Ascending aorta (tissue), 2 donors: ENCODE results near the gene TMEM59. TPM values are rescaled to one million over a fixed set of nuclear protein-coding genes. Genes with fewer than 3 reads are reported as not detected.

Experiments used
- DNase-seq, 2 donors: peaks; one replicate each; pipeline ENCODE4 v3.0.0-alpha.2; 2019; ENCODE audit warnings: low spot score in 2 of 2
- H3K27ac ChIP-seq, 2 donors: fragments of 200-600 bp; sonication (generic); one replicate each; pipeline ENCODE4 v1.5.1; 2016 to 2017; ENCODE audit warnings: mild to moderate bottlenecking in 1 of 2
- H3K27me3 ChIP-seq: fragments of 200-600 bp; sonication (generic); one replicate; pipeline ENCODE4 v1.5.1; 2017
- H3K36me3 ChIP-seq, 2 donors: fragments of 200-600 bp; sonication (generic); one replicate each; pipeline ENCODE4 v1.5.1; 2016
- H3K4me1 ChIP-seq, 2 donors: fragments of 200-600 bp; sonication (generic); one replicate each; pipeline ENCODE4 v1.5.1; 2016 to 2017; ENCODE audit warnings: mild to moderate bottlenecking in 1 of 2
- H3K4me3 ChIP-seq, 2 donors: fragments of 200-600 bp; sonication (generic); one replicate each; pipeline ENCODE4 v1.5.1; 2016 to 2017; ENCODE audit warnings: mild to moderate bottlenecking in 1 of 2
- H3K9me3 ChIP-seq, 2 donors: fragments of 200-600 bp; sonication (generic); one replicate each; pipeline ENCODE4 v1.5.1; 2016
- intact Hi-C: fragments of 100-400 bp; cut with DNase I; formaldehyde crosslinking; loops from one replicate; pipeline ENCODE4 v1.15.1; 2023
- total RNA-seq: library from RNA; depleted of rRNA; stranded (reverse); fragments of >200 nt; gene quantifications from one replicate; pipeline ENCODE4 v1.1.0, GENCODE V29; 2016
- TF ChIP-seq, protein P1 (sequence below), 3 experiments: fragments of 200-600 bp in 2 of 3; fragments of 450-650 bp in 1 of 3; sonication (generic) in 2 of 3; IDR thresholded peaks; one replicate each; pipeline ENCODE4 v1.5.1; 2016 to 2019; ENCODE audit warnings: antibody characterized with exemption in 3 of 3, mild to moderate bottlenecking in 1 of 3, moderate library complexity in 1 of 3

The TMEM59 gene
- total RNA-seq, 1 donor from 2014 or later = 97.5 TPM

DNA sequence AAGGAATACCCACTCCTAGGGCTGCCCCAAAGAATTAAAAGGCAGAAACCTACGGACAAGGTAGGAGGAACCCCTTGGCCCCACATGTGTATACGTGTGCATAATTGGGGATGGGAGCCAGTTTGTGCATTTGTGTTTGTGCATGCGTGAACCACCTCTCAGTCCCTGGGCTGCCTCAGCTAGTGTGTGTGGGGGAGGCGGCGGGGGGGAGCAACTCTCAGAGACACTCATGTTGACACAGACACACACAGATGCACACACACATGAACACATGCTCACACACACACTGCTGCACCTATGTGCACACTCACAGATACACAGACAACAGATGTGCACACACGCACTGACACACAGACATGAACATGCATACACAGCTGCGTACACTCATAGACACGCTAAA, 40.1 kb downstream of the TMEM59 start:
- no peak for DNase-seq
- H3K27me3 ChIP-seq = no peaks in the 10 kb centered on the region
- H3K36me3 ChIP-seq = no peaks in the 10 kb centered on the region
- intact Hi-C loops = no loop called here
- no peak overlapping the region for H3K27ac ChIP-seq
- H3K9me3 ChIP-seq = no peaks in the 10 kb centered on the region
- TF ChIP-seq, protein P1, sequence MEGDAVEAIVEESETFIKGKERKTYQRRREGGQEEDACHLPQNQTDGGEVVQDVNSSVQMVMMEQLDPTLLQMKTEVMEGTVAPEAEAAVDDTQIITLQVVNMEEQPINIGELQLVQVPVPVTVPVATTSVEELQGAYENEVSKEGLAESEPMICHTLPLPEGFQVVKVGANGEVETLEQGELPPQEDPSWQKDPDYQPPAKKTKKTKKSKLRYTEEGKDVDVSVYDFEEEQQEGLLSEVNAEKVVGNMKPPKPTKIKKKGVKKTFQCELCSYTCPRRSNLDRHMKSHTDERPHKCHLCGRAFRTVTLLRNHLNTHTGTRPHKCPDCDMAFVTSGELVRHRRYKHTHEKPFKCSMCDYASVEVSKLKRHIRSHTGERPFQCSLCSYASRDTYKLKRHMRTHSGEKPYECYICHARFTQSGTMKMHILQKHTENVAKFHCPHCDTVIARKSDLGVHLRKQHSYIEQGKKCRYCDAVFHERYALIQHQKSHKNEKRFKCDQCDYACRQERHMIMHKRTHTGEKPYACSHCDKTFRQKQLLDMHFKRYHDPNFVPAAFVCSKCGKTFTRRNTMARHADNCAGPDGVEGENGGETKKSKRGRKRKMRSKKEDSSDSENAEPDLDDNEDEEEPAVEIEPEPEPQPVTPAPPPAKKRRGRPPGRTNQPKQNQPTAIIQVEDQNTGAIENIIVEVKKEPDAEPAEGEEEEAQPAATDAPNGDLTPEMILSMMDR (IDR thresholded peaks at IDR 0.05) = no peak
- H3K4me3 ChIP-seq = no peak overlapping the region
- no peaks in the 10 kb centered on the region for H3K4me1 ChIP-seq

DNA sequence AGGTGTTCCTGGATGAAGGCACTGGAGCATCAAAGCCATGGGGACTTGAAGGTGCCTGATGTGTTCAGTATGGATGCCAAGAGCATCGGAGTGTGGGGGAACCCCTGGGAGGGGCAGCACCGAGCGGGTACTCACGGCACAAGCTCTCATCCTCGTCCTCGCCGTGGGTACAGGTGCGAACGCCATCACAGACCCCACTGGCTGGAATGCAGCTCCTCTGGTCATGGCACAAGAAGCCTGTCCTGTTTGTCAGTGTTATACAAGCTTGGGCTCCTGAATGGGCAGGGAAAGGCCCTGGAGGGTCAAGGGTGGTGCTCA, 41.0 kb downstream of the TMEM59 start:
- Histone ChIP-seq H3K27ac (no peak overlapping the region), H3K27me3 (no peaks in the 10 kb centered on the region), H3K9me3 (no peaks in the 10 kb centered on the region), H3K4me3 (no peak overlapping the region), H3K36me3 (no peaks in the 10 kb centered on the region), H3K4me1 (no peaks in the 10 kb centered on the region)
- intact Hi-C loops = no loop called here
- TF ChIP-seq, protein P1 (IDR thresholded peaks at IDR 0.05) = no peak
- no peak for DNase-seq

DNA sequence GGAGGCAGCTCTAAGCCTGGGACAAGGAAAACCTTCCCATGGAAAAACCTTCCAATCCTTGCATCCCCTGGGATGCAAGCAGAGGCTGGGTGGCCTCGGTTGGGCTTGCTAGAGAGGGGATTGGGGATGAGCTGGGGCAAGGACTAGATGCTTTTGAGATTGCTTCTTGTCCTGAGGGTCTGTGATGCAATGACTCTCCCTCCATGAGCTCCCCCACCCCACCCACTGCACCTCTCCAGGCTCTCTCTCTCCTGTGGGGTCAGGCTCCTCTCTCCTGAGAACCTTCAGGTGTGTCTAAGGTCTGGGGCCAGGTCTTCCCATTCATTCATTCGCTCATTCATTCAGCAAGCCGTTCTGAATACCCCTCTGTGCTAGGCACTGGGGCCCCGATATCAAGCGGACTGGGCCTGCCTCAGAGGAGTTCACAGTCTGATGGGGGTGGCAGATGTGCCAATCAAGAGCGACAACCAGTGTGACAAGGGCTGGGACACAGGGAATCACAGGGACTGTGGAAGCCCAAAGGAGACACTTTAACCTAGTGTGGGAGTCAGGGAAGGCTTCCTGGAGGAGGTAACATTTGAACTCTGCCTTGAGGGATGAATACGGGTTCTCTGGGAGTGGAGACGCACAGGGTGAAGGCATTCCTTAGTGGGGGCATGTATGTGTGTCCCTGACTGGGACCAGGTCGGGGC, 41.5 kb downstream of the TMEM59 start:
- H3K4me1 ChIP-seq = no peaks in the 10 kb centered on the region
- no peak overlapping the region for H3K4me3 ChIP-seq
- no peaks in the 10 kb centered on the region for H3K36me3 ChIP-seq
- no peak for DNase-seq
- TF ChIP-seq, protein P1 (IDR thresholded peaks at IDR 0.05) = no peak
- intact Hi-C loops = no loop called here
- no peaks in the 10 kb centered on the region for H3K27me3 ChIP-seq
- no peaks in the 10 kb centered on the region for H3K9me3 ChIP-seq
- H3K27ac ChIP-seq = no peak overlapping the region

DNA sequence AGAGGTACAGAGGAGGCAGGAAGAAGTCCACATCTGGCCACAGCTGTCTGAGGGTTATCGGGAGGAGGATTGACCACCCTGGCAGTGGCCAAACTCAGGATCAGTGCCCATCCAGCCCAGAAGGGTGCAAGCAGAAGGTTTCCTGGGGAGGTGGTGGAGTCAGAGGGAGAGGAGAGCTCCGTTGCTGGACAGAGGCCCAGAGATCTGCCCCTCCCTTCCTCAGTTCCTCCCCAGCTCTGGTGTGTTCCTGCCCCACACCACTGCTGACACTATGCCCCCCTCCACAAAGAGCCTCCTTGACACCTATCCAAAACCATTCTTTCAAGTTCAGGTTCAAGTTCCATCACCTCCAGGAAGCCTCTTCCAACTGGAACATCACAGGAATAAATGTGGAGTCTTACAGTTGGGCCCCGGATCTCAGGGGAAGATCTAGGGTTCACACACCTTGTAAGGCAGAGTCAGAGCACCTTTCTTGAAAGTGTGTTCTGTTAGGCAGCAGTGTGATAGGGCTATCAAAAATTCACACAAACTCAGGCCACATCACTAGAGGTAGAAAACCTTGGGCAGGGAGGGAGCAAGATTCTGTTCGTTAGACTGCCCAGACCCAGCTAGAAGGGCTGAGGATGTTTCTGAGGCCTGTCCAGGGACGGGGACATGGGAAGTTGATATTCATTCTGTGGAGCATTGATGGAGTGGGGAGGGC, 42.4 kb downstream of the TMEM59 start:
- no peaks in the 10 kb centered on the region for H3K9me3 ChIP-seq
- no peak for DNase-seq
- H3K4me3 ChIP-seq = no peak overlapping the region
- TF ChIP-seq, protein P1 (IDR thresholded peaks at IDR 0.05) = no peak
- no peak overlapping the region for H3K27ac ChIP-seq
- H3K36me3 ChIP-seq = no peaks in the 10 kb centered on the region
- no peaks in the 10 kb centered on the region for H3K27me3 ChIP-seq
- intact Hi-C loops = no loop called here
- H3K4me1 ChIP-seq = no peaks in the 10 kb centered on the region

DNA sequence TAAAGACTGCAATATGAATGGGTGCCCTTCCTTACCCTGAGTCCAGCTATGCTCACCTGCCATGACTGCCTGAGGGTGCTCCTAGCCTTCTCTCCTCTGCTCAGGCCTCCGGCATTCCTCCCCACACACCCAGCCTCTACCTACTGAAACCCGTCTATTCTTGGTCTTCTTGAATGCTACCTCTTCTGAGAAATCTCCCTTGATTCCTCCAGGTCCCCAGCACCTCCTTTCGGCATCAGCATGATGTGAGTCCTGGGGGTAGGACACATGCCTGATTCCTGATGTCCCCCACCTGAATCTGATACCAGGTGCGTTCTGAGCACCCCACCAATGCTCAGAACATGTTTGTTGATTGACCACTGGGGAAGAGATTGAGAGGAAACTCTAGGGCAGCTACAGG, 43.6 kb downstream of the TMEM59 start:
- TF ChIP-seq, protein P1 (IDR thresholded peaks at IDR 0.05) = no peak
- intact Hi-C loops = no loop called here
- Histone ChIP-seq H3K27me3 (no peaks in the 10 kb centered on the region), H3K36me3 (no peaks in the 10 kb centered on the region), H3K4me1 (no peaks in the 10 kb centered on the region), H3K4me3 (no peak overlapping the region), H3K9me3 (no peaks in the 10 kb centered on the region), H3K27ac (no peak overlapping the region)
- no peak for DNase-seq
